Measurements from ENCODE around the gene CNTN4.

DNA sequence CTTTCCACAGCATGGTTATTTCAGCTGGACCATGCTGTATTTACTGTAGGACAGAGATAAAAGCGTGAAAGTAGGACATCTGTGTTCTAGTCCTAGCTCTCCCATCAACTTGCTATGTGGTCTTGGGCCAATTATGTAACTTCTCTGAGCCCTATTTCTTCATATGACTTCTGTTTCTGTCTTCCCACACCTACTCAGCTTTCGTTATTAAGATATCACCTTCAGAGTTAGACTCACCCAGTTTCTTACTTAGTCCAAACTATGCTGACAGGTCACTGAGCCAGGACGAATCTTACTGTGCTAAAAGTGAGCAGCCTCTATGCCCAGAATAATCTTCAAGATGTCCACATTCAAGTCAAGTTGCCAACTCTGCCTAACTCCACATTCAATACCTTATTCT lies 727.8 kb downstream of the CNTN4 start:
- no peak for TF ChIP-seq FOXK2 (IDR thresholded peaks at IDR 0.05)
- no peak for TF ChIP-seq BHLHE40 (IDR thresholded peaks at IDR 0.05; ENCODE audit: borderline replicate concordance)

Data from HEK293T (cell line).